IMR-90 (cell line): ENCODE data around the gene F2.

Source experiments
- BHLHE40 ChIP-seq: fragments of 150-350 bp; IDR thresholded peaks from 2 replicates; pipeline ENCODE4 v1.6.1; 2016; ENCODE audit warnings: mild to moderate bottlenecking, low read depth, low read length
- CEBPB ChIP-seq: IDR thresholded peaks from 2 replicates; pipeline ENCODE4 v1.6.1; 2012; ENCODE audit warnings: low read depth, low read length, improper control_type of control experiment
- FOS ChIP-seq: fragments of 150-350 bp; IDR thresholded peaks from 2 replicates; pipeline ENCODE4 v1.6.1; 2016; ENCODE audit warnings: low read depth, low read length
- MAZ ChIP-seq: IDR thresholded peaks from 2 replicates; pipeline ENCODE4 v1.6.1; 2012; ENCODE audit warnings: low read depth, mild to moderate bottlenecking, low read length, improper control_type of control experiment, moderate library complexity, borderline replicate concordance
- MXI1 ChIP-seq: IDR thresholded peaks from 2 replicates; pipeline ENCODE4 v1.6.1; 2012; ENCODE audit warnings: low read depth, mild to moderate bottlenecking, low read length, moderate library complexity, borderline replicate concordance
- POLR2A ChIP-seq: IDR thresholded peaks from 2 replicates; pipeline ENCODE4 v1.6.1; 2012; ENCODE audit warnings: mild to moderate bottlenecking, low read depth, low read length
- RAD21 ChIP-seq: IDR thresholded peaks from 2 replicates; pipeline ENCODE4 v1.6.1; 2012; ENCODE audit warnings: low read length, improper control_type of control experiment
- RCOR1 ChIP-seq: IDR thresholded peaks from 2 replicates; pipeline ENCODE4 v1.6.1; 2012; ENCODE audit warnings: mild to moderate bottlenecking, low read length, improper control_type of control experiment; ENCODE audit not compliant: insufficient replicate concordance
- RFX5 ChIP-seq: IDR thresholded peaks from 2 replicates; pipeline ENCODE4 v1.8.0; 2012; ENCODE audit warnings: low read depth, mild to moderate bottlenecking, low read length, moderate library complexity
- SMC3 ChIP-seq: fragments of 150-350 bp; IDR thresholded peaks from 2 replicates; pipeline ENCODE4 v1.6.1; 2016; ENCODE audit warnings: low read depth, mild to moderate bottlenecking, antibody characterized with exemption, low read length, moderate library complexity
- TF ChIP-seq, protein P1 (sequence below): conservative IDR thresholded peaks from 2 replicates; pipeline ENCODE4 v1.5.1; 2012; ENCODE audit warnings: mild to moderate bottlenecking, low read depth, low read length, improper control_type of control experiment
- TF ChIP-seq, protein P2 (sequence below): fragments of 150-350 bp; IDR thresholded peaks from 2 replicates; pipeline ENCODE4 v1.6.1; 2017; ENCODE audit warnings: mild to moderate bottlenecking, antibody characterized with exemption, low read length, low read depth
- TF ChIP-seq, protein P3 (sequence below): fragments of 150-350 bp; IDR thresholded peaks from 2 replicates; pipeline ENCODE4 v1.6.1; 2016; ENCODE audit warnings: low read depth, mild to moderate bottlenecking, low read length, moderate library complexity, borderline replicate concordance

DNA sequence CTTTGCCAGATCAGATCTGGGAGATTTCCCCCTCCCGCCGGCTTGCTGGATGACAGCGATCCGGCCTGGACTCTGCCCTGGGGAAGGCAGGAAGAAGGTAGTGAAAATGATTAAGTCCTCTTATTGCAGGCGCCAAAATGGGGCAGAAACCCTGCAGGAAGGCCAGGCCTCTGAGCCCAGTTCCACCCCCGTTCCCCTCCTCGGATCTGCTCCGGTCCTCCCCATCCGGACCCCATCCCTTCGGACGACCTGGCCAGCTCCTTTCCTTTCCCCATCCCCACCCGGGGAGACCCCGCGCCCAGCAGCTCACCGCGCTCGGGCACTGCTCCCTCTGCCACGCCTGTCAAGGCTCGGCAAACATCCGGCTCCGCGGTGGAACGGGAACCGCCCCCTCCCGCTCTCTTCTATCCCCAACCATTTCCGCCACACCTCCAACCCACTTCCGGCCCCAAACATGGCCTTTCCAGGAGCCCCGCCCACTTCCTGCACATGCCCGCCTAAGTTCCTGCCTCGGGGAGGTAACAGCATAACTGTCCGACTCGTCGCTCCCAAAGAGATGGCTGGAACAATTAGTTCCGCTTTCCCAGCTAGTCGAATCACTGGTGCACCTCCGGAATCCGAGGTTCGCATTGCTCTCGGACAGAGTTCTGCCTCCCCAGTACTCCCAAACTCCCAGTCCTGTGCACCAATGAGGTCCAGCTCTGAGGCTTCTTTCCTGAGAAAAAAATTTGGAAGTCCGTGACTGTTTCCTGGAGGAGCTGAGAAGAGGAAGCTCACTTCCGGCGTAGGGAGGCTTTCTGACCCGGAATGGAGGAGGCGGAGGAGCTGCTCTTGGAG is 18.6 kb upstream of the F2 start, which contains the start of the genes ARHGAP1 and ZNF408:
- TF ChIP-seq POLR2A (peak; percentile 95), RFX5 (no peak), RCOR1 (no peak), BHLHE40 (peak; percentile 60), CEBPB (no peak), MAZ (peak; percentile 76; the same call in 1 of the 2 replicates), FOS (no peak), RAD21 (no peak; the same call in 1 of the 2 replicates), SMC3 (no peak), MXI1 (peak; percentile 98)
- TF ChIP-seq, protein P1, sequence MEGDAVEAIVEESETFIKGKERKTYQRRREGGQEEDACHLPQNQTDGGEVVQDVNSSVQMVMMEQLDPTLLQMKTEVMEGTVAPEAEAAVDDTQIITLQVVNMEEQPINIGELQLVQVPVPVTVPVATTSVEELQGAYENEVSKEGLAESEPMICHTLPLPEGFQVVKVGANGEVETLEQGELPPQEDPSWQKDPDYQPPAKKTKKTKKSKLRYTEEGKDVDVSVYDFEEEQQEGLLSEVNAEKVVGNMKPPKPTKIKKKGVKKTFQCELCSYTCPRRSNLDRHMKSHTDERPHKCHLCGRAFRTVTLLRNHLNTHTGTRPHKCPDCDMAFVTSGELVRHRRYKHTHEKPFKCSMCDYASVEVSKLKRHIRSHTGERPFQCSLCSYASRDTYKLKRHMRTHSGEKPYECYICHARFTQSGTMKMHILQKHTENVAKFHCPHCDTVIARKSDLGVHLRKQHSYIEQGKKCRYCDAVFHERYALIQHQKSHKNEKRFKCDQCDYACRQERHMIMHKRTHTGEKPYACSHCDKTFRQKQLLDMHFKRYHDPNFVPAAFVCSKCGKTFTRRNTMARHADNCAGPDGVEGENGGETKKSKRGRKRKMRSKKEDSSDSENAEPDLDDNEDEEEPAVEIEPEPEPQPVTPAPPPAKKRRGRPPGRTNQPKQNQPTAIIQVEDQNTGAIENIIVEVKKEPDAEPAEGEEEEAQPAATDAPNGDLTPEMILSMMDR, result no peak
- TF ChIP-seq, protein P2, sequence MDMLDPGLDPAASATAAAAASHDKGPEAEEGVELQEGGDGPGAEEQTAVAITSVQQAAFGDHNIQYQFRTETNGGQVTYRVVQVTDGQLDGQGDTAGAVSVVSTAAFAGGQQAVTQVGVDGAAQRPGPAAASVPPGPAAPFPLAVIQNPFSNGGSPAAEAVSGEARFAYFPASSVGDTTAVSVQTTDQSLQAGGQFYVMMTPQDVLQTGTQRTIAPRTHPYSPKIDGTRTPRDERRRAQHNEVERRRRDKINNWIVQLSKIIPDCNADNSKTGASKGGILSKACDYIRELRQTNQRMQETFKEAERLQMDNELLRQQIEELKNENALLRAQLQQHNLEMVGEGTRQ, result peak; percentile 77
- TF ChIP-seq, protein P3, sequence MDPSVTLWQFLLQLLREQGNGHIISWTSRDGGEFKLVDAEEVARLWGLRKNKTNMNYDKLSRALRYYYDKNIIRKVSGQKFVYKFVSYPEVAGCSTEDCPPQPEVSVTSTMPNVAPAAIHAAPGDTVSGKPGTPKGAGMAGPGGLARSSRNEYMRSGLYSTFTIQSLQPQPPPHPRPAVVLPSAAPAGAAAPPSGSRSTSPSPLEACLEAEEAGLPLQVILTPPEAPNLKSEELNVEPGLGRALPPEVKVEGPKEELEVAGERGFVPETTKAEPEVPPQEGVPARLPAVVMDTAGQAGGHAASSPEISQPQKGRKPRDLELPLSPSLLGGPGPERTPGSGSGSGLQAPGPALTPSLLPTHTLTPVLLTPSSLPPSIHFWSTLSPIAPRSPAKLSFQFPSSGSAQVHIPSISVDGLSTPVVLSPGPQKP, result peak; percentile 98
